IMR-90 (cell line): Measurements from ENCODE around the gene YJU2. TPM values are rescaled to one million over a fixed set of nuclear protein-coding genes. Genes with fewer than 3 reads are reported as not detected.

Experiments
- ATAC-seq: fragments of 200-7000 bp; cut with Tn5 transposase; 2 replicates; pipeline ENCODE4 v1.9.1; 2020; ENCODE audit warnings: low read depth, mild to moderate bottlenecking, moderate library complexity
- BruUV-seq: library from RNA; stranded (reverse); fragments of 400-500 nt; replicated peaks from 2 replicates; lab custom pipeline; 2021; lab: Mats Ljungman, UMichigan
- CTCF ChIA-PET: fragments of 300-600 bp; formaldehyde crosslinking; extraction: SDS; loops from one replicate; lab custom pipeline; 2021; ENCODE audit warnings: antibody characterized with exemption; lab: Yijun Ruan, JAX
- POLR2A ChIA-PET: fragments of 300-600 bp; sonication (Branson Sonifier 250); formaldehyde crosslinking; loops from one replicate; lab custom pipeline; 2022; ENCODE audit warnings: antibody characterized with exemption; ENCODE audit not compliant: unreplicated experiment; lab: Charles Lee
- DNase-seq: peaks from one replicate; pipeline ENCODE4 v3.0.0; 2013
- H2AFZ ChIP-seq: replicated peaks from 2 replicates; pipeline ENCODE3; 2013; ENCODE audit warnings: low read length, mild to moderate bottlenecking; ENCODE audit not compliant: poor library complexity
- H2AK5ac ChIP-seq: 2 replicates; pipeline ENCODE4 v1.6.1; 2013; ENCODE audit warnings: low read depth, low read length, inconsistent platforms
- H2AK9ac ChIP-seq: replicated peaks from 2 replicates; pipeline ENCODE3; 2013; ENCODE audit warnings: mild to moderate bottlenecking, low read depth, low read length, moderate library complexity; ENCODE audit not compliant: poor library complexity
- H2BK120ac ChIP-seq: 2 replicates; pipeline ENCODE4 v1.6.1; 2013; ENCODE audit warnings: low read depth, low read length, inconsistent platforms
- H2BK15ac ChIP-seq: 3 replicates; pipeline ENCODE4 v1.6.1; 2013; ENCODE audit warnings: low read depth, low read length, inconsistent platforms
- H2BK20ac ChIP-seq: 2 replicates; pipeline ENCODE4 v1.6.1; 2013; ENCODE audit warnings: low read depth, mild to moderate bottlenecking, inconsistent platforms, low read length, moderate library complexity
- H2BK5ac ChIP-seq: 2 replicates; pipeline ENCODE4 v1.6.1; 2013; ENCODE audit warnings: mild to moderate bottlenecking, low read depth, low read length, inconsistent platforms; ENCODE audit not compliant: poor library complexity, severe bottlenecking
- H3K14ac ChIP-seq: replicated peaks from 2 replicates; pipeline ENCODE4 v1.6.1; 2013; ENCODE audit warnings: low read depth, low read length, inconsistent platforms
- H3K18ac ChIP-seq: 2 replicates; pipeline ENCODE4 v1.6.1; 2013; ENCODE audit warnings: low read depth, low read length, control low read depth
- H3K23ac ChIP-seq: 2 replicates; pipeline ENCODE4 v1.6.1; 2013; ENCODE audit warnings: low read depth, low read length, inconsistent platforms
- H3K27ac ChIP-seq: 2 replicates; pipeline ENCODE4 v1.5.1; 2013; ENCODE audit warnings: mild to moderate bottlenecking, control low read depth, low read length; ENCODE audit not compliant: insufficient read depth
- H3K27me3 ChIP-seq: 2 replicates; pipeline ENCODE4 v1.6.1; 2013; ENCODE audit warnings: low read length; ENCODE audit not compliant: control insufficient read depth, insufficient read depth
- H3K36me3 ChIP-seq: 2 replicates; pipeline ENCODE4 v1.6.1; 2013; ENCODE audit warnings: low read length, mixed read lengths; ENCODE audit not compliant: control insufficient read depth, insufficient read depth
- H3K4ac ChIP-seq: 2 replicates; pipeline ENCODE4 v1.6.1; 2013; ENCODE audit warnings: low read depth, low read length, inconsistent platforms
- H3K4me1 ChIP-seq: 2 replicates; pipeline ENCODE4 v1.6.1; 2013; ENCODE audit warnings: low read length, mixed read lengths; ENCODE audit not compliant: control insufficient read depth, insufficient read depth
- H3K4me2 ChIP-seq: 2 replicates; pipeline ENCODE4 v1.6.1; 2013; ENCODE audit warnings: low read depth, mild to moderate bottlenecking, control low read depth, low read length, moderate library complexity
- H3K4me3 ChIP-seq: 2 replicates; pipeline ENCODE4 v1.5.1; 2013; ENCODE audit warnings: low read depth, mild to moderate bottlenecking, control low read depth, low read length, moderate library complexity; ENCODE audit not compliant: insufficient read depth
- H3K56ac ChIP-seq: 2 replicates; pipeline ENCODE4 v1.6.1; 2013; ENCODE audit warnings: low read length, inconsistent platforms; ENCODE audit not compliant: insufficient read depth; ENCODE audit errors: extremely low read depth
- H3K79me1 ChIP-seq, 2 experiments: 2 replicates each; pipeline ENCODE4 v1.6.1; 2013; ENCODE audit warnings: low read length in 2 of 2, inconsistent platforms in 1 of 2, low read depth in 1 of 2
- H3K9ac ChIP-seq: 2 replicates; pipeline ENCODE4 v1.6.1; 2013; ENCODE audit warnings: low read depth, low read length, control low read depth
- H3K9me1 ChIP-seq: 2 replicates; pipeline ENCODE4 v1.6.1; 2013; ENCODE audit warnings: low read length, inconsistent platforms; ENCODE audit not compliant: insufficient read depth
- H3K9me3 ChIP-seq: 2 replicates; pipeline ENCODE4 v1.6.1; 2013; ENCODE audit warnings: low read length; ENCODE audit not compliant: control insufficient read depth, insufficient read depth
- H4K20me1 ChIP-seq: 2 replicates; pipeline ENCODE4 v1.6.1; 2013; ENCODE audit warnings: low read length, inconsistent platforms; ENCODE audit not compliant: insufficient read depth
- H4K5ac ChIP-seq: 2 replicates; pipeline ENCODE4 v1.6.1; 2013; ENCODE audit warnings: mild to moderate bottlenecking, low read depth, low read length, control low read depth
- H4K8ac ChIP-seq, 2 experiments: 2 replicates each; pipeline ENCODE4 v1.6.1; 2013; ENCODE audit warnings: low read depth in 2 of 2, low read length in 2 of 2, control low read depth in 1 of 2, inconsistent platforms in 1 of 2
- H4K91ac ChIP-seq: 2 replicates; pipeline ENCODE4 v1.6.1; 2013; ENCODE audit warnings: low read depth, low read length, inconsistent platforms; ENCODE audit not compliant: insufficient read depth
- BHLHE40 ChIP-seq: fragments of 150-350 bp; IDR thresholded peaks from 2 replicates; pipeline ENCODE4 v1.6.1; 2016; ENCODE audit warnings: mild to moderate bottlenecking, low read depth, low read length
- CEBPB ChIP-seq: IDR thresholded peaks from 2 replicates; pipeline ENCODE4 v1.6.1; 2012; ENCODE audit warnings: low read depth, low read length, improper control_type of control experiment
- MAFK ChIP-seq: IDR thresholded peaks from 2 replicates; pipeline ENCODE4 v1.6.1; 2012; ENCODE audit warnings: low read depth, low read length, improper control_type of control experiment
- RCOR1 ChIP-seq: IDR thresholded peaks from 2 replicates; pipeline ENCODE4 v1.6.1; 2012; ENCODE audit warnings: mild to moderate bottlenecking, low read length, improper control_type of control experiment; ENCODE audit not compliant: insufficient replicate concordance
- USF2 ChIP-seq: fragments of 150-350 bp; IDR thresholded peaks from 2 replicates; pipeline ENCODE4 v1.6.1; 2017; ENCODE audit warnings: mild to moderate bottlenecking, antibody characterized with exemption, low read length, low read depth
- WGBS, 2 experiments: methylation state at CpG; one replicate each; pipeline versions ENCODE4 v1.1.5 to v1.1.7; 2013; ENCODE audit warnings: missing lambda C conversion rate in 2 of 2; ENCODE audit not compliant: insufficient read length in 1 of 2; ENCODE audit errors: extremely low coverage in 2 of 2; 5-methylcytosine and 5-hydroxymethylcytosine counted together
- dilution Hi-C: fragments of 300-500 bp; cut with HindIII; formaldehyde crosslinking; loops from one replicate; pipeline ENCODE4 v1.14.3; 2018; ENCODE audit warnings: low sequenced_read_pairs; ENCODE audit not compliant: unreplicated experiment
- in situ Hi-C: fragments of 300-500 bp; cut with MboI; formaldehyde crosslinking; loops from 3 replicates; pipeline ENCODE4 v1.14.3; 2019; ENCODE audit warnings: low sequenced_read_pairs, inconsistent platforms, mixed read lengths
- intact Hi-C: fragments of 100-400 bp; cut with micrococcal nuclease; formaldehyde crosslinking; loops from 2 replicates; pipeline ENCODE4 v1.10.0; 2022
- polyA plus RNA-seq, 3 experiments: library from polyadenylated mRNA; depleted of rRNA; stranded (reverse); fragments of >200 nt; gene quantifications; 2 replicates each; pipeline ENCODE4 v1.2.3, GENCODE V29; 2012; ENCODE audit warnings: low replicate concordance in 1 of 3
- total RNA-seq: library from RNA; depleted of rRNA; stranded (reverse); fragments of >200 nt; gene quantifications from 2 replicates; pipeline ENCODE4 v1.2.3, GENCODE V29; 2012

Gene YJU2
- total and polyA plus RNA-seq, 2 of the 4 experiments (the other 2 are of a cell fraction): 15.6 to 18.9 TPM

DNA sequence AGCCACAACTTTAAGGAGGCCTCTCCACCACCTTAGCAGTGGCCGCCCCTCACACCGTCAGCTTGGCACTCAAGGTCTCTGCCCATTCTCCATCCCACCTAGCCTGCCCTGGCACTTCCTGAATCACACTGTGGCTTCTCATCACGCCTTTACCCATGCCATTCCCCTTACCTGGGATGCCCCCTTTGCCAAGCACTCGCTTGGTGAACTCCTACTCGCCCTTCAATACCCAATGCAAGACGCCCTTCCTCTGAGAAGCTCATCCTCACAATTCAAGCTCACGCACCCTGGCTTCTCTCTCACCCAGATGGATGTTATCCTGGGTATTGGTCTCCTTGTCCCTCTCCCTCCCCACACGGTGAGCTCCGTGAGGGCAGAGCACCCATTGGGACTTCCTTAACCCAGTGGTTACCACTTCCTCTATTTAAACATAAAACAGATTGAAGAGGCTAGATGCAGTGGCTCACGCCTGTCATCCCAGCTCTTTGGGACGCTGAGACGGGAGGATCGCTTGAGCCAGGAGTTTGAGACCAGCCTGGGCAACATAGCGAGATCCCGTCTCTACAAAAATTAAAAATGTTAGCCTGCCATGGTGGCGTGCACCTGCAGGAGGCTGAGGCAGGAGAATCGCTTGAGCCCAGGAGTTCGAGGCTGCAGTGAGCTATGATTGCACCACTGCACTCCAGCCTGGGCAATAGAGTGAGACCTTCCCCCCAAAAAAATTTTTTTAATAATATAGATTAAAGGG lies 19.5 kb downstream of the YJU2 start:
- Histone ChIP-seq H3K23ac (no peak overlapping the region), H3K4me1 (no peaks in the 10 kb centered on the region), H3K79me1 (no peaks in the 10 kb centered on the region), H3K4me3 (no peak overlapping the region), H3K36me3 (peaks cover 24% of the 10 kb centered on the region), H2BK20ac (no peak overlapping the region), H4K5ac (no peak overlapping the region), H4K91ac (no peak overlapping the region), H2AK5ac (no peak overlapping the region), H2AFZ (no peak overlapping the region), H3K14ac (no peak overlapping the region), H4K8ac (no peak overlapping the region), H2BK5ac (no peak overlapping the region), H3K18ac (no peak overlapping the region), H3K4me2 (no peak overlapping the region), H2AK9ac (no peak overlapping the region), H3K9me1 (no peaks in the 10 kb centered on the region), H3K56ac (no peak overlapping the region), H3K9ac (no peak overlapping the region), H3K4ac (no peak overlapping the region), H4K20me1 (peaks cover 6% of the 10 kb centered on the region; the same call in 1 of the 2 replicates), H3K9me3 (no peaks in the 10 kb centered on the region), H2BK15ac (no peak overlapping the region), H3K27ac (no peak overlapping the region), H2BK120ac (no peak overlapping the region), H3K27me3 (no peaks in the 10 kb centered on the region)
- dilution Hi-C loops (no loop called here), in situ Hi-C loops (loop anchor here (5.0 kb wide), 1 partner anchor 86 kb away; no protein-coding TSS in a partner anchor), intact Hi-C loops (no loop called here)
- TF ChIP-seq USF2: no peak
- TF ChIP-seq CEBPB: no peak
- no peak for TF ChIP-seq RCOR1
- no peak for TF ChIP-seq BHLHE40
- no peak for TF ChIP-seq MAFK
- ATAC-seq (no peak), DNase-seq (no peak)
- CTCF ChIA-PET: interaction anchor here (1.1 to 2.4 kb wide), 3 partner anchors 86 to 130 kb away, joined by 3 to 11 read pairs (median 4); no protein-coding TSS in a partner anchor
- POLR2A ChIA-PET: no interaction called here
- 100% methylated on average over 1 of the region's 18 CpGs; no CpG with 5 or more reads in 1 of the 2 experiments for WGBS, 2 experiments
- no TSS peak for BruUV-seq
